Pons (tissue), 1 donor: ENCODE measurements around the gene TCAIM.
"Not testable (repeated sequence)": the region's sequence is repeated elsewhere in the genome, so short reads cannot be mapped to it uniquely, and the experiment has no call there.

Experiments
- DNase-seq: peaks from one replicate; pipeline ENCODE4 v3.0.0-alpha.2; 2016; ENCODE audit warnings: low spot score

Gene TCAIM

DNA sequence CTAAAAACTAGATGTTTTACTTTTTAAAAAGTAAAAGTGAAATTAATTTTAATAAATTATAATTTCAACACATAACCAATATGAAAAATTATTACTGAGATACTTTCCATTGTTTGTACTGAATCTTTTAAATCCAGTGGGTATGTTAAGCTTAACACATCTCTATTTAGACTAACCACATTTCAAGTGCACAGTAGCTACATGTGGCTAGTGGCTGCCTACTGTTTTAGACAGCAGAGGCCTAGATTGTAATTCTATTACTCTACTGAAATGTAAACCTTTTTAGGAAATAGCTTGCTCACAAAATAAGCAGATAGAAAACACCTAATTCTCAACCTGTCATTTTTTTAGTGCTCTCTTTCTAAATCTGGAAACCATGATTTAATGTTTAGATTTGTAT, 4.9 kb downstream of the TCAIM start:
- no peak for DNase-seq

GRCh38 chr3:44346590-44346989, 8.0 kb downstream of the TCAIM start:
- DNase-seq = not testable (repeated sequence)

GRCh38 chr3:44348993-44349392, 10.4 kb downstream of the TCAIM start:
- DNase-seq = no peak

DNA sequence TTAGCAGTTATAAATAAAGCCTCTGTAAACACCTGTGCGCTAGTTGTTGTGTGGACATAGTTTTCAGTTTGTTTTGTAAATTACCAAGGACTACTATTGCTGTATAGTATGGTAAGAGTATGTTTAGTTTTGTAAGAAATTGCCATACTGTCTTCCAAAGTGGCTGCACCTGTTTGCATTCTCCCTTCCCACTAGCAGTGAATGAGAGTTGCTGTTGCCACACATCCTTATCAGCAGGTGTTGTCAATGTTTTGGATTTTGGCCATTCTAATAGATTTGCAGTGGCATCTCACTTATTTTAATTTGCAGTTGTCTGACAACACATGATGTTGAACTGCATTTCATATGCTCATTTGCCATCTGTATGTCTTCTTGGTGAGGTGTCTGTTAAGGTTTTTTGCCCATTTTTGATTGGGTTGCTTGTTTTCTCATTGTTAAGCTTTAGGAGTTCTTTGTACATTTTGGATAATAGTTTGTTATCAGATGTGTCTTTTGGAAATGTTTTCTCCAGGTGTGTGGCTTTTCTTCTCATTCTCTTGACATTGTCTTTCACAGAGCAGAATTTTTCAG, 14.9 kb downstream of the TCAIM start:
- no peak for DNase-seq

DNA sequence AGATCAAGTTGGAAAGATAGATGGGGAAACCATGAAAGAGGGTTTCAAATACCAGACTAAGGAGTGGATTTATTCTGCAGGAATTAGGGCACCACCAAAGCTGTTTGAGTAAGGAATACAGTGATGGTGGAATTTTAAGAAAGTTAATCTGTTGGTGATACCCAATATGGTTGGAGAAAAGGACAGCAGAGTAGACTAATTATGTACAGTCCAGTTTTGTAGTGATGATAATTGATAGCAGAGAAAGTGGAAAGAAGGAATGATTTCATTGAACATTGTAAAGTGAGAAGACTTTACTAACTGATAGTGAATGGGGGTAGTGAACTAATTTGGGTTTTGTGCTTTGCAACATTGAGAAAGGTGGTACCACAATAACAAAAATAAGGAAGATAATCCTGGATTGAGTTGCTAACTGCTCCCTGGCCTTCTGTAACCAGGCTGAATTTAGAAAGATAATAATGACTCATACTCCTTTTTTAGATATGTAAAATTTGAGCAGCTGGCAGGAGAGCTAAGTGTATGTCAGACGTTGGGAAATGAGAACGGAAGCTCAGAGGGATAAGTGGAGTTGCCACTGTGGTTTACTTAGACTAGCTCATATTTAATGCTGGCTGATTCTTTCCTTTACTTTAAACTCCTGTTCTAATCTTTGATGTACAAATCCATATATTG, 16.9 kb downstream of the TCAIM start:
- no peak for DNase-seq

GRCh38 chr3:44359146-44359751, 20.7 kb downstream of the TCAIM start:
- no peak for DNase-seq

DNA sequence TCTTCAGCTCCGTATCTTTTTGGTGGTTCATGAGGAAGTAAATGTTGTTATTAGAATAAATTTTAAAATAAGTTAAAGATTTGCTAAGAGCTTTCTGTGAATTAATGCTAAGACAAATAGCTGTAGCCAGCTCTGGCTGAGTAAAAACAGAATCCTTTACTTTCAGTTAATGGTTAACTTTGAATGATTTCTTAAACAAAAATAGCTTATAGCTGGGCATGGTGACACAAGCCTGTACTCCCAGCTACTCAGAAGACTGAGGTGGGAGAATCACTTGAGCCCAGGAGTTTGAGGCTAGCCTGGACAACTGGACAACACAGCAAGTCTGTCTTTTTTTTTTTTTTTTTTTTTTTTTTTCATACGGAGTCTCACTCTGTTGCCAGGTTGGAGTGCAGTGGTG, 25.0 kb downstream of the TCAIM start:
- DNase-seq = no peak

GRCh38 chr3:44365952-44366351, 27.4 kb downstream of the TCAIM start:
- no peak for DNase-seq

DNA sequence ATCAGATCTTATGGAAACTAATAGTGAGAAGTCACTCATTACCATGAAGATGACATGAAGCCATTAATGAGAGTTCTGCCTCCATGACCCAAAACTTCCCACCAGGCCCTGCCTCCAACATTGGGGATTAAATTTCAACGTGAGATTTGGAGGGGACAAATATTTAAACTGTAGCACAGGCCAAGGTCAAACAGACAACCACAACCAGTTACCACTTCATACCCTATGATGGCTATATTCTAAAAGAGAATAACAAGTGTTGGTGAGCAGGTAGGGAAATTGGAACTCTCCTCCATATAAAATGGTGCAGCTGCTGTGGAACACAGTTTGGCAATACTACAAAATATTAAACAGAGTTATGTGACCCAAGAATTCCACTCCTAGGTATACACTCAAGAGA, 36.9 kb downstream of the TCAIM start:
- DNase-seq = no peak

- no peak for DNase-seq
Observed at GRCh38 chr3:44387404-44387803, 48.8 kb downstream of the TCAIM start.

- no peak for DNase-seq
Observed at GRCh38 chr3:44392489-44392888, 53.9 kb downstream of the TCAIM start.

GRCh38 chr3:44395714-44396113, 57.1 kb downstream of the TCAIM start:
- DNase-seq = no peak

GRCh38 chr3:44396200-44397171, 57.9 kb downstream of the TCAIM start:
- DNase-seq = no peak

DNA sequence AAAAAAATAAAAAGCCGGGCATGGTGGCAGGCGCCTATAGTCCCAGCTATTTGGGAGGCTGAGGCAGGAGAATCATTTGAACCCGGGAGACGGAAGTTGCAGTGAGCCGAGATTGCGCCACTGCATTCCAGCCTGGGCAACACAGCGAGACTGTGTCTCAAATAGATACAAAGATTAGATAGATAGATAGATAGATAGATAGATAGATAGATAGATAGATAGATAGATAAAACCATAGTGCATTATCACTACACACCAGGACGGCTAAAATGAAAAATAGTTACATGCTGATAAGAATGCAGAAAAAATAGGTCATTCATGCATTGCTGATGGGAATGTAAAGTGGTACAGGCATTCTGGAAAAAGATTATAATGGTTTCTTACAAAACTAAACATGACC, 59.7 kb downstream of the TCAIM start:
- not testable (repeated sequence) for DNase-seq

GRCh38 chr3:44398853-44399252, 60.3 kb downstream of the TCAIM start:
- no peak for DNase-seq

DNA sequence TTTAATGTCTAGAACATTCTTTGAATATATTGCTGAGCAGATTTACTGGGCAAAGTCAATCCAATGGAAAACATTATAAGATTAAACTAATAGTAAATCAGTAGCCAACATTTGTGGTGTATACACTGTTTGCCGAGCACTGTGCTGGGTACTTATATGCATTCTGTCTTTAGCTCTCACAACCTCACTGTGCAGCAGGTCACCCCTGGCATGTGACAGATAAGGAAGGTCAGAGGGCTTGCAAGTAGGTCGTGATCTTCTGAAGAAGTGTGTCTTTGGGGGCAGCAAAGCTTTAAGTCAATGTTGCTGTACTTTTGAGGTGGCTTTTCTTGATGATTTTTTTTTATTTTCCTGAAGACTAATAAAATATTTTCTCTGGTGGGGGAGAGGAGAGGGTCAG, 62.2 kb downstream of the TCAIM start:
- DNase-seq = no peak

DNA sequence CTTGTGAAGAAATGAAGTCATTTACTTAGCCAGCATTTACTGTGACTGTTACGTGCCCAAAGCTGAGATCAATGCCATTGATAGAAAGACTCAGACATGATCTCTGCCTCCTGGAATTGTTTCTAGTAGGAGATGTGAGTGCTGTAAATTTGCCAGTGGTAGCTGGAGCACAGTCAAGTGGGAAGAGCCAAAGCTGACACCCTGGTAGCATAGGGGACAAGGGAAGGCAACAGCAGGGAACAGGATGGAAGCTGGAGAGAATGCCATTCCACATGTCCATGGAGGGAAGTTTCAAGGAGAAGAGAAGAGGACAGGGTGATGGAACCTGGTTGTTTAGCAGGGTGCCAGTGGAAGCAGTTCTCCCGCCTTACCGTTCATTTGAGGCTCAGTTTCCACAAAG, 64.0 kb downstream of the TCAIM start:
- DNase-seq = no peak

DNA sequence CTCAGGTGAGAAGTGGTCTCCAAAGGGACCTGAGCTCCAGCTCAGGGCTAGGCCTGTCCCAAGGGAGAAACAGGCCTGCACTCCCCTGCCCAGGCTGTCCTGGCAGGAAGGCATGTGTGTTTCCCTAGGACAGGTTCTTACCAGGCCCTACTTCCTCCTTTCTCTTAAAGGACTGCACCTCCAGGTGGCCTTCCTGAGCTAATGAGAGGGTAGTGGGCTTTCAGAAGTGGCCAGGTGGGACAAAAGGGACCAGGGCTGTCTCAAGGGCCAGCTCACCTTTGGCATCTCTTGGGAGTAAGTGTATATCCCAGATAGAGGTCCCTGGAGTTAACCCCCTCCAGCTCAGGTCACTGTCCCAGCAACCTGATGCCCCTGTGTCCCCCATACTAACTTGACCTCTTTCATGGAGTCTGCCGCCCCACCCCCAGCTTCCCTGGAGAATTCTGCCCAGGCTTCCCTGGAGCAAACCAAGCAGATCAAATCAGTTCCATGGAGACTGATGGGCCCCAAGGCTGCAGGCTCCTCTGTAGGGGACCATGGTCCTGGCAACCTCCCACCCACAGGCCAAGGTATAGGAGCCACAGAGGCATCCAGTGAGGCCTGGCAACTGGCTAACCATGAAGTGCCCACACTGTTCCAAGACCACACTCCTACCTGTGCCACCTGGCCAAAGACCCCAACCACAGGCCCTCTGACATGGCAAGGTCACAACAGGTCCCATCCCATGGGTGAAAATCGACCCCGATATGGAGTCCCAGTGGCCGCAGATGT, 71.3 kb downstream of the TCAIM start:
- DNase-seq = no peak

- DNase-seq = no peak
Observed at GRCh38 chr3:44411031-44411645, 72.6 kb downstream of the TCAIM start.

GRCh38 chr3:44412365-44412764, 73.8 kb downstream of the TCAIM start:
- no peak for DNase-seq

DNA sequence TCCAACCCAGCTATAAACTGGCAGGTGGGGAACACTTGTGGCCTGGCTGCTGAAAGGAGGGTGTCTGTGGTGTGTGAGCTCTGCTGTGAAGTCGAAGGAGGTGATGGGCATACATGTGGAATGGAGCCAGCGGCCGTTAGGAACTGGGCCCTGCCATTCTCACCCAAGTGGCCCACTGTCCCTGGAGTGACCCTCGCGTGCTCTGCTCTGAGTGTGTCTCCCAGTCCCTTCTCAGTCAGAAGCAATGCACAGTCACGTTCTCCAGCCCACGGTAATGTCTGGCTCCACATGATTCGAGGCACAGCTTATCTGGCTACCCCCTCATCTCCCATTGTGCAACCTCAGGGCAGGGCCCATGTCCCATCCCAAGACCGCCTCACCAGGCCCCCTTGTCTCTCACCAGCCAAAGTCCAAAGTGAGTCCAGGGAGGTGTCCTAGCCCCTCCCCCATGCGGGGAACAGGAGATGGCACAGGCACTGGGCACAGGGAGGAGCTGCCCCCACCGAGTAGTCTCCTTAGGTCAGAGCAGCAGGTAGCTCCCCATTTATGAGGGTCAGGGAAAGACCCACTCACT, 76.0 kb downstream of the TCAIM start:
- no peak for DNase-seq
